Hepatocyte (in vitro differentiated cells): ENCODE data around the gene CFAP410. TPM values are rescaled to one million over a fixed set of nuclear protein-coding genes. Genes with fewer than 3 reads are reported as not detected.

Experiments
- DNase-seq: peaks from one replicate; pipeline ENCODE4 v3.0.0-alpha.2; 2016; ENCODE audit warnings: low spot score
- H2AFZ ChIP-seq: fragments of 200-600 bp; sonication (generic); 2 replicates; pipeline ENCODE4 v1.6.0; 2016; ENCODE audit warnings: antibody characterized with exemption, mild to moderate bottlenecking
- H3K27ac ChIP-seq: fragments of 200-600 bp; sonication (generic); 2 replicates; pipeline ENCODE4 v1.5.1; 2016; ENCODE audit warnings: mild to moderate bottlenecking
- H3K27me3 ChIP-seq: fragments of 200-600 bp; sonication (generic); 2 replicates; pipeline ENCODE4 v1.6.1; 2016
- H3K36me3 ChIP-seq: fragments of 200-600 bp; sonication (generic); replicated peaks from 2 replicates; pipeline ENCODE4 v1.5.1; 2016; ENCODE audit warnings: low read depth; ENCODE audit not compliant: insufficient read depth
- H3K4me1 ChIP-seq: fragments of 200-600 bp; sonication (generic); 2 replicates; pipeline ENCODE4 v1.5.1; 2016; ENCODE audit warnings: mild to moderate bottlenecking, moderate library complexity; ENCODE audit not compliant: insufficient read depth
- H3K4me2 ChIP-seq: fragments of 200-600 bp; sonication (generic); 2 replicates; pipeline ENCODE4 v1.6.0; 2016
- H3K4me3 ChIP-seq: fragments of 200-600 bp; sonication (generic); 2 replicates; pipeline ENCODE4 v1.5.1; 2016; ENCODE audit warnings: mild to moderate bottlenecking
- H3K79me2 ChIP-seq: fragments of 200-600 bp; sonication (generic); 2 replicates; pipeline ENCODE4 v1.6.0; 2017; ENCODE audit warnings: mild to moderate bottlenecking
- H3K9me2 ChIP-seq: fragments of 200-600 bp; sonication (generic); replicated peaks from 2 replicates; pipeline ENCODE4 v1.6.0; 2017; ENCODE audit warnings: mild to moderate bottlenecking; ENCODE audit not compliant: insufficient read depth
- H3K9me3 ChIP-seq: fragments of 200-600 bp; sonication (generic); 2 replicates; pipeline ENCODE4 v1.5.1; 2016; ENCODE audit warnings: low read depth, mild to moderate bottlenecking
- H4K20me1 ChIP-seq: fragments of 200-600 bp; sonication (generic); 2 replicates; pipeline ENCODE4 v1.6.0; 2016; ENCODE audit warnings: mild to moderate bottlenecking; ENCODE audit not compliant: insufficient read depth, poor library complexity, severe bottlenecking
- CTCF ChIP-seq: fragments of 200-600 bp; sonication (generic); IDR thresholded peaks from 2 replicates; pipeline ENCODE4 v1.5.1; 2016; ENCODE audit warnings: antibody characterized with exemption, mild to moderate bottlenecking; ENCODE audit not compliant: poor library complexity
- EZH2 ChIP-seq: fragments of 200-600 bp; sonication (generic); IDR thresholded peaks from 2 replicates; pipeline ENCODE4 v1.6.1; 2016; ENCODE audit warnings: antibody characterized with exemption, mild to moderate bottlenecking, borderline replicate concordance
- EZH2phosphoT487 ChIP-seq: fragments of 200-600 bp; sonication (generic); IDR thresholded peaks from one replicate; pipeline ENCODE4 v1.6.1; 2018; ENCODE audit warnings: antibody characterized with exemption, mild to moderate bottlenecking, low read depth, moderate library complexity; ENCODE audit not compliant: unreplicated experiment, severe bottlenecking
- WGBS: methylation state at CpG from one replicate; pipeline ENCODE4 v1.1.6; 2016; ENCODE audit warnings: low lambda C conversion rate; ENCODE audit errors: missing lambda C conversion rate; 5-methylcytosine and 5-hydroxymethylcytosine counted together
- polyA plus RNA-seq: library from polyadenylated mRNA; unstranded; fragments of >200 nt; fragmentation: Nextera tagmentation; extraction: Ambion mirVana; gene quantifications from 2 replicates; pipeline ENCODE4 v1.2.1, GENCODE V29; 2016
- total RNA-seq: library from RNA; depleted of rRNA; stranded (reverse); fragments of >200 nt; gene quantifications from 2 replicates; pipeline ENCODE4 v1.2.3, GENCODE V29; 2014

The CFAP410 gene
- total and polyA plus RNA-seq, 2 experiments from 2014 or later = 17.1 to 33.6 TPM

GRCh38 chr21:44332383-44332782, 6.8 kb downstream of the CFAP410 start:
- TF ChIP-seq CTCF (no peak), EZH2 (no peak), EZH2phosphoT487 (no peak)
- H2AFZ ChIP-seq = no peak overlapping the region
- no peaks in the 10 kb centered on the region for H4K20me1 ChIP-seq
- 91% methylated on average over 17 of the region's 17 CpGs for WGBS
- H3K36me3 ChIP-seq = no peaks in the 10 kb centered on the region
- H3K4me1 ChIP-seq = peaks cover under 1% of the 10 kb centered on the region
- H3K27ac ChIP-seq = no peak overlapping the region
- H3K4me3 ChIP-seq = no peak overlapping the region
- no peak overlapping the region for H3K4me2 ChIP-seq
- H3K9me2 ChIP-seq = no peaks in the 10 kb centered on the region
- no peaks in the 10 kb centered on the region for H3K27me3 ChIP-seq
- H3K9me3 ChIP-seq = no peaks in the 10 kb centered on the region
- no peak for DNase-seq
- H3K79me2 ChIP-seq = no peaks in the 10 kb centered on the region

GRCh38 chr21:44331650-44332307, 7.4 kb downstream of the CFAP410 start:
- Histone ChIP-seq H2AFZ (no peak overlapping the region), H3K4me3 (no peak overlapping the region), H3K4me2 (no peak overlapping the region), H3K9me3 (no peaks in the 10 kb centered on the region), H4K20me1 (no peaks in the 10 kb centered on the region), H3K4me1 (no peaks in the 10 kb centered on the region), H3K36me3 (no peaks in the 10 kb centered on the region), H3K27me3 (no peaks in the 10 kb centered on the region), H3K9me2 (no peaks in the 10 kb centered on the region), H3K27ac (no peak overlapping the region), H3K79me2 (no peaks in the 10 kb centered on the region)
- 71% methylated on average over 20 of the region's 20 CpGs for WGBS
- TF ChIP-seq CTCF (no peak), EZH2 (no peak), EZH2phosphoT487 (no peak)
- DNase-seq = no peak

GRCh38 chr21:44331209-44331608, 8.0 kb downstream of the CFAP410 start:
- H3K79me2 ChIP-seq = no peaks in the 10 kb centered on the region
- WGBS = 95% methylated on average over 11 of the region's 16 CpGs
- no peaks in the 10 kb centered on the region for H3K36me3 ChIP-seq
- H3K4me1 ChIP-seq = no peaks in the 10 kb centered on the region
- no peak overlapping the region for H3K27ac ChIP-seq
- no peak overlapping the region for H3K4me3 ChIP-seq
- no peak overlapping the region for H2AFZ ChIP-seq
- no peaks in the 10 kb centered on the region for H3K9me2 ChIP-seq
- H3K4me2 ChIP-seq = no peak overlapping the region
- no peaks in the 10 kb centered on the region for H3K27me3 ChIP-seq
- TF ChIP-seq EZH2 (no peak), CTCF (no peak), EZH2phosphoT487 (no peak)
- H4K20me1 ChIP-seq = no peaks in the 10 kb centered on the region
- H3K9me3 ChIP-seq = no peaks in the 10 kb centered on the region
- DNase-seq = no peak

GRCh38 chr21:44330698-44331097, 8.5 kb downstream of the CFAP410 start:
- no peaks in the 10 kb centered on the region for H3K36me3 ChIP-seq

More at GRCh38 chr21:44330698-44331097, 8.5 kb downstream of the CFAP410 start:
- no peak overlapping the region for H3K4me3 ChIP-seq
- no peak overlapping the region for H3K27ac ChIP-seq
- no peaks in the 10 kb centered on the region for H3K4me1 ChIP-seq
- H4K20me1 ChIP-seq = no peaks in the 10 kb centered on the region
- TF ChIP-seq CTCF = no peak
- 92% methylated on average over 17 of the region's 18 CpGs for WGBS
- H3K27me3 ChIP-seq = no peaks in the 10 kb centered on the region
- no peak overlapping the region for H3K4me2 ChIP-seq
- no peak overlapping the region for H2AFZ ChIP-seq
- no peak for DNase-seq
- H3K9me3 ChIP-seq = no peaks in the 10 kb centered on the region
- no peaks in the 10 kb centered on the region for H3K79me2 ChIP-seq
- no peaks in the 10 kb centered on the region for H3K9me2 ChIP-seq
